EH (cell line): ENCODE data around the gene TTC27.
A peak's percentile ranks its signal among the peaks of the same experiment; 100 is the strongest.
"Not testable (repeated sequence)": the region's sequence is repeated elsewhere in the genome, so short reads cannot be mapped to it uniquely, and the experiment has no call there.

Source experiments
- DNase-seq: peaks from one replicate; pipeline ENCODE4 v3.0.0-alpha.2; 2015; ENCODE audit warnings: low read depth

The TTC27 gene

DNA sequence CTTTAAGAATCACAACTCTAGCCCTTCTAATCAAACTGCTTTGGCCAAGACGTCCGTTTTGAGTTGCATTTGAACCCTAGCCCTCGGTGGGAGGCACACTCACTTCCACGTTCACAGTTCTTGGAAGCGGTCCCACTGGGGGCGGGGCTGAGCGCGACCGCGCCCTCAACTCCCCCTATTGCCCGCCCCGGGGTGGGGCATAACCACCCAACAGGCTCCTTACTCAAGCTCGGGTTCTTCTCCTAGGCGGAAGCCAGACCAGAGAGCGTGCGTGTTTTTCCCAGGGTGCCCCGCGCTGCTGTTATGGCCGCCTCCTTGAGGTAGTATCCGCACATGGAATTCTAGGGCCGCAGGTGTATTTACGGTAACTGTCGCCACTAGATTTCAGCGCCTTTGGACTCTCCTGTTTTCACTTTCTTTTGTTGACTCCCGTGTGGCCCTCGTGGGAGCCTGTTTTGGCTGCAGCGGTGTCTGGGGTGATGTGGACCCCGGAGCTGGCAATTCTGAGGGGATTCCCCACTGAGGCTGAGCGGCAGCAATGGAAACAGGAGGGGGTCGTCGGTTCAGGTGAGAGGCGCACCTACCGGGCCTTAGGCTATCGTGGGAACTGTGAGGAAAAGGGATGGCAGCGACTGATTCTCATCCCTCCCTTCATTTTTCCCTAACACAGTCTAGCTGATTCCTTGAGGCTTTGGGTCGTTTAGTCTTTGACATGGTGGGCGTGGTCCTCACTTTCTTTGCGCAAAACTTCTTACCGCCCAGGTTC, at the start of gene TTC27:
Gene TTC27, plus strand, starts transcription at position 237 of the 766 bp plus-strand sequence. Its CDS starts 243 bp downstream, at position 480.
- peak; percentile 96 for DNase-seq

DNA sequence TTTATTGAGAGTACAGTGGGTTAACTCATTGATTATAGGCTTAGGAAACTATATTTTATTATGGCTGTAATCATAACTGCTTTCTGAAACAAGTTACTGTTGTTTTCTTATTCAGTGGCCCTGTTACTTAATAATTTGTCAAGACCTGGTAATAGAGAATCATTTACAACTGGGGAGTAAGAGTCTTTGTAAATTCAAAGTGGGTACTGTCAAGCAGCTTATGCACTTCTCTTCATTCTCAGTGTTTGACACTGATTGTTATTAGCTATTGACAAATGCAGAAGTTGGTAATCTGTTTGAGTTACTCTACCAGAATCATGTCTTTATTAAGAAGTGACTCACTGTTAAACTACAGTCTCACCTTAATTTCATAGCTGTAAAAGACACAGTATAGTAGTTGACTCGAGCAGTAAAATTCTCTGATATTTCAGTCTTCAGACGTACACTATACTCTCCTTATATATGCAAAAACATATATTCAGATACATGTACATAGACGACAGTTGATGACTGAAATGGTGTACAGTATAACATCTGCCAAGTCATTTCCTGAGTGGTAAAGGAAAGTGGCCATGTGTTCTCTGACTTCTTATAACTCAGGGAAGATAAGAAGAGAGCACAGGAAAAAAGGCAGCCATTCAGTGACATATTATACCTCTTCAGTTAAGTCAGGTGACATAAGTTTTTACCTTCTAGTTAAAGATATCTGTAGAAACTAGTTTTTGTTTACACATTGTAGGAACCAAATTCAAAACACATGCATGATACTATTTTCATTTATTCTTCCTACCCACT, 36.0 kb upstream of the TTC27 start:
- peak; percentile 2 for DNase-seq

DNA sequence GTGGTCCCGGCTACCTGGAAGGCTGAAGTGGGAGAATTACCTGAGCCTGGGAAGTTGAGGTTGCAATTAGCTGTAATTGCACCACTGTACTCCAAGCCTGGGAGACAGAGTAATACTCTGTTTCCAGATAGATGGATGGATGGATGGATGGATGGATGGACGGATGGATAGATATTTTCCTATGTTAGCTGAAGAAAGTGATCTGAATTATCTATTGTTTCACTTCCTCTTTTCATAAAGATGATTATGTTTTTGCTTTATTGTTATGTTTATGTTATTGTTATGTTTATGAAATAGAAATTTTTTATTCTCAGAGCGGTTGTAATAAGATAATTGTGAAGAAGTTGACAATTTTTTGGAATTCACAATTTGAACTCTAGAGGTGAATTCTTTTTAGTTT, 33.3 kb upstream of the TTC27 start:
- DNase-seq, result no peak

DNA sequence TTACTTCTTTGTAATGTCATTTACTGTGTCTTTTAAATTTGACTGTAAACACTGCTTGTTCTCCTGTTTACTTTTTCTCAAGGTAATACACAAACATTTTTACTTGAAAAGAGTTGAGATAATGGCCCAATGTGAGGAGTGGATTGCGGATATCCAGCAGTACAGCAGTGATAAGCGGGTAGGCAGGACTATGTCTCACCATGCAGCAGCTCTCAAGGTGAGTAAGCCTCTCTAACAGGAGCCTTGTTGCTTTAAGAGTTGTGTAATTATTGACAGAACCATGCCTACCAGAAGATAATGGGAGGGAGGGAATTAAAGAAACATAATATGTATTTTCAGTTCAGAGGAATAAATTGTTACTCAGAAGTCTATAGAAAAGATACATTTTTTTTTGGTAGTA, 16.5 kb upstream of the TTC27 start:
- DNase-seq, result no peak

GRCh38 chr2:32611771-32612170, 16.1 kb upstream of the TTC27 start:
- DNase-seq, result no peak

DNA sequence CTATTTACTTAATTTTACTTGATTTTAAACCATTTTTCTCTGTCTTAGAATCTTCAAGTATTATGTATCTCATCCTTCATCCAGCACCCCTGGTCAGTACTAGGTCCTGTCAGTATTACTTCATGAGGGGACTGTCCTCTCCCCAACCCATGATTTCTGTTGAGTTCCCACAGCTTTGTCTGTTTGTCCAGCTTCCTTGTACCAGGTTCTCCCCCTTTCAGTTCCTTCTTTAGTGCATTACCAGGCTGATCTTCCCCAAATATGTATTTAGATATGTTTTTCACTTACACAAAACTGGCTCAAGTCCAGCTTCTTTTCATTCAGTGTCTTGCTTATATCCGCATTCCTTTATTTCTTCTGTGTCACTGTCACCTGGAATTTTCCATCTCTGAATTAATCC, 13.8 kb upstream of the TTC27 start:
- DNase-seq, result no peak

- no peak for DNase-seq
These were observed 10.2 kb upstream of the TTC27 start for GRCh38 chr2:32617599-32618189.

GRCh38 chr2:32622570-32623310, 5.1 kb upstream of the TTC27 start:
- DNase-seq, result no peak

GRCh38 chr2:32623311-32623706, 4.5 kb upstream of the TTC27 start:
- no peak for DNase-seq

DNA sequence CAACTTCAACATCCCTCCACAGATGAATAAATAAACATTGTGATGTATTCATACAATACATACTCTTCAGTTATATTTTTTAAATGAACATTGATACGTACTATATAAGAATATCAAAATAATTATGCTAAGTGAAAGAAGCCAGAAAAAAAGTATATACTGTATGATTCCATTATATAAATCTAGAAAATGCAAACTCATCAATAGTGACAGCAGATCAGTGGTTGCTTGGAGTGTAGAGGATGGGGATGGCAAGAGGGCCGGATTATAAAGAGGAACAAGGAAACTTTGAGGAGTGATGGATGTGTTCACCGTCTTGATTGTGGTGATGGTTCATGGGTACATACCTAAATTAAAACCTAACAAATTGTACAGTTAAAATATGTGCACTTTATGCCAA, 3.0 kb upstream of the TTC27 start:
- DNase-seq, result no peak

GRCh38 chr2:32626639-32627221, 1.1 kb upstream of the TTC27 start:
- no peak for DNase-seq

DNA sequence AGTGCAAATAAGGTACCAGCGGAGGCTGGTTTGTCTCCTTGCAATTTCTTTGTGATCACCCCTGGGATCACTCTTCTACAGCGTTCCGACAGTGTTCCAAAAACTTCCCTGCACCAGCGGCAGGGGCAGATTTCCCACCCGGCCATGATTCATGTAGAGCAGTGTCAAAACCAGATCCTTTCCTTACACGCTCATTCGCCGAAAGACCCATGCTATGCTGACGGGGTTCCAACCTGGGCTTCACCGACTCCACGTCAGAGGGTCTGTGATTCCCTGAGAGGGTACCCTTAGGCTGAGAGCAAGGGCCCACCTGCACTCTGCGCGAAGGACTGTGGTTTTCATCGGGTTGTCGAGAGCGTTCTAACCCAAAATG, 423 bp upstream of the TTC27 start:
- peak; percentile 68 for DNase-seq

DNA sequence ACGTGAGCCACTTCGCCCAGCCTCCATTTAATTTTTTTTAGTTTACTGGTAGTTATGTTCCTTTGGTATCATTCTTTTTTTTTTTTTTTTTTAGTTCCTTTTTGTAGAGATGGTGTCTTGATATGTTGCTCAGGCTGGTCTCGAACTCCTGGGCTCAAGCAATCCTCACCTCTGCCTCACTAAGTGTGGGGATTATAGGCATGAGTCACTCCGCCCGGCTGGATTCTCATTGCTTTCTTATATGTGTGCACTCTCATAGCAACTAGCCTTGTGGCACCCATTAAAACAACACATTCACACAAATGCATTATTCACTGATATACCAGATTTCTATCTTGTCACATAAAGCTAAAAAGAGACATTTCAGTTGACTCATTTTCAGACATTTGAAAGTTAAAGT, 4.2 kb downstream of the TTC27 start:
- DNase-seq, result peak; percentile 82

GRCh38 chr2:32633040-32633439, 5.2 kb downstream of the TTC27 start:
- no peak for DNase-seq

GRCh38 chr2:32638548-32638947, 10.7 kb downstream of the TTC27 start:
- not testable (repeated sequence) for DNase-seq

GRCh38 chr2:32641180-32641579, 13.3 kb downstream of the TTC27 start:
- DNase-seq, result no peak

- DNase-seq, result peak; percentile 87
These were observed 19.4 kb downstream of the TTC27 start for GRCh38 chr2:32647180-32647651.

GRCh38 chr2:32652555-32653209, 24.8 kb downstream of the TTC27 start:
- DNase-seq, result no peak

DNA sequence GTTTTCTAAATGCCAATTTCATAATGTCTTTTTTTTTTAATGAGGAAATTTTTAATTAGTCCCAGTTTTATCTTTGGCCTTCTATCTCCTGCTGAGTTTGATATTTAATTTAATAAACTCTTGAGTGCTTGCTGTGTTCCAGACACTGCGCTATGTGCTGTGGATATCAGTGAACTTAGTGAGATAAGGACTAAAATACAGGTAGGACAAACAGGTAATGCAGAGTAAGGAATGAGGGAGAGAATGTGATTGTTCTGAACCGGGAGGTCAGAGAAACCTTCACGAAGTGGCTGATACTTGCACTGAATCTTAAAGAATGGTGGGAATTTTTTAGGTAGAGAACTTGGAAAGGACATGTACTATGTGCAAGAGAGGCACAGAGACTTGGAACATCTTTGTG, 28.2 kb downstream of the TTC27 start:
- DNase-seq, result no peak

- no peak for DNase-seq
These were observed 36.0 kb downstream of the TTC27 start for GRCh38 chr2:32663864-32664263.

GRCh38 chr2:32666704-32667103, 38.9 kb downstream of the TTC27 start:
- DNase-seq, result no peak
